Effector memory CD4-positive, alpha-beta T cell (primary cell): ENCODE measurements around the gene IRAK2.
"Not testable (repeated sequence)": the region's sequence is repeated elsewhere in the genome, so short reads cannot be mapped to it uniquely, and the experiment has no call there.

Source experiments
- DNase-seq, 3 donors: peaks; one replicate each; pipeline ENCODE4 v3.0.0-alpha.2; 2020
- H3K27ac ChIP-seq: 2 replicates; pipeline ENCODE4 v1.7.0; 2013; ENCODE audit warnings: mild to moderate bottlenecking, low read length, moderate library complexity; ENCODE audit not compliant: insufficient read depth, poor library complexity, severe bottlenecking
- H3K27me3 ChIP-seq: replicated peaks from 2 replicates; pipeline ENCODE4 v1.7.0; 2013; ENCODE audit warnings: mild to moderate bottlenecking, low read length; ENCODE audit not compliant: insufficient read depth, control insufficient read depth, poor library complexity, severe bottlenecking
- H3K36me3 ChIP-seq: 2 replicates; pipeline ENCODE4 v1.7.0; 2013; ENCODE audit warnings: mild to moderate bottlenecking, low read length, moderate library complexity; ENCODE audit not compliant: control insufficient read depth, insufficient read depth
- H3K4me1 ChIP-seq: 2 replicates; pipeline ENCODE4 v1.7.0; 2013; ENCODE audit warnings: low read length, mild to moderate bottlenecking; ENCODE audit not compliant: control insufficient read depth, insufficient read depth, poor library complexity, severe bottlenecking
- H3K4me3 ChIP-seq: 2 replicates; pipeline ENCODE4 v1.7.0; 2013; ENCODE audit warnings: low read length, low read depth, mild to moderate bottlenecking; ENCODE audit not compliant: insufficient read depth, poor library complexity, severe bottlenecking
- H3K9me3 ChIP-seq: 2 replicates; pipeline ENCODE4 v1.7.0; 2013; ENCODE audit warnings: mild to moderate bottlenecking, low read length, moderate library complexity; ENCODE audit not compliant: control insufficient read depth

Gene IRAK2

DNA sequence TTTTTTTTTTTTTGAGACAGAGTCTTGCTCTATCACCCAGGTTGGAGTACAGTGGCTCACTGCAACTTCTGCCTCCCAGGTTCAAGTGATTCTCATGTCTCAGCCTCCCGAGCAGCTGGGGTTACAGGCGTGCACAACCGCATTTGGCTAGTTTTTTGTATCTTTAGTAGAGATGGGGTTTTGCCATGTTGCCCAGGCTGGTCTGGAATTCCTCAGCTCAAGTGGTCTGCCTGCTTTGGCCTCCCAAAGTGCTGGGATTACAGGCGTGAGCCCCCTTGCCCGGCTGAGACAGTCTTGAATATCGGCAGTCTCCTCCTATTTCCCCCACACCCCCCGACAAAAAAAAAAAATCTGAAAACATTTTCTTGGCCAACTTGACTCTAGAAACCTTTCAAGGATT lies 102.2 kb downstream of the IRAK2 start:
- H3K9me3 ChIP-seq, H3K27me3 ChIP-seq, H3K27ac ChIP-seq, H3K4me3 ChIP-seq, DNase-seq: not testable (repeated sequence)
- peaks cover 12% of the 10 kb centered on the region for H3K4me1 ChIP-seq
- peaks cover 39% of the 10 kb centered on the region for H3K36me3 ChIP-seq

DNA sequence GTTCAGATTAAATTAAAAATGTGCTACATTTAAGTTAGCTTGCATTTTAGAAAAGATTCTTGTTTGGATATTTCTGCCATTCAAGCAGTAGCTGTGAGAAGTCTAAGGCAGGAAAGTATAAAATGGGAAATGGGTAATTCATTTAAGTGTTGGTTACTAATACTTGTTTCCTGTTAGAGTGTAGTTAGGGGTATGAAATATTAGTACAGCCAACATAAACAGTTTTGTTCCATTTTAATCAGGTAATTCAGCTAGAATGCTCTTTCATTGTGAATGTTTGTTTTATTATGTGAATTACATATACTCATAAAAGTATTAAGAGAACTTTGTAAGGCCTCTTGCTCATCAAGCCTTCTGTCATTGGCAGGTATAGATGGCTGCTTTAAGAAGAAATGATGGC lies 103.4 kb downstream of the IRAK2 start:
- peaks cover 15% of the 10 kb centered on the region for H3K4me1 ChIP-seq
- H3K36me3 ChIP-seq: peaks cover 47% of the 10 kb centered on the region
- H3K27ac ChIP-seq: no peak overlapping the region
- no peak for DNase-seq
- no peaks in the 10 kb centered on the region for H3K27me3 ChIP-seq
- no peak overlapping the region for H3K4me3 ChIP-seq
- H3K9me3 ChIP-seq: no peaks in the 10 kb centered on the region

DNA sequence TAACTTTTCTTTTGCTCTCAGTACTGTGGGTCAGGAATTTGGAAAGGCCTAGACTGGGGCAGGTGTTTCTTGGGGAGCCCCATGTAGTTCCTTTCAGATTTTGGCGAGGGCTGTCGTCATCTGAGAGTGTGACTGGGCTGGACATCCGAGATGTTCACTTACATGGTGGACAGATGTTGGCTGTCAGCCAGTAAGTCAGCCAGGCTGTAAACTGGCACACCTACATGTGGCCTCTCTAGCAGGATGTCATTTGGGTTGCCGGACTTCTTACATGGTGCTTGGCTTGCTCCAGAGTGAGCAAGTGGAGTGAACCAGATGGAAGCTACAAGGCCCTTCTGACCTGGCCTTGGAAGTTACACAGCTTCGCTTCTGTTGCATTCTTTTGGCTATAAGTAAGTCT lies 104.2 kb downstream of the IRAK2 start:
- Histone ChIP-seq H3K9me3 (no peaks in the 10 kb centered on the region), H3K4me1 (peaks cover 23% of the 10 kb centered on the region), H3K27me3 (no peaks in the 10 kb centered on the region), H3K27ac (no peak overlapping the region), H3K36me3 (peaks cover 49% of the 10 kb centered on the region), H3K4me3 (no peak overlapping the region)
- DNase-seq: no peak

DNA sequence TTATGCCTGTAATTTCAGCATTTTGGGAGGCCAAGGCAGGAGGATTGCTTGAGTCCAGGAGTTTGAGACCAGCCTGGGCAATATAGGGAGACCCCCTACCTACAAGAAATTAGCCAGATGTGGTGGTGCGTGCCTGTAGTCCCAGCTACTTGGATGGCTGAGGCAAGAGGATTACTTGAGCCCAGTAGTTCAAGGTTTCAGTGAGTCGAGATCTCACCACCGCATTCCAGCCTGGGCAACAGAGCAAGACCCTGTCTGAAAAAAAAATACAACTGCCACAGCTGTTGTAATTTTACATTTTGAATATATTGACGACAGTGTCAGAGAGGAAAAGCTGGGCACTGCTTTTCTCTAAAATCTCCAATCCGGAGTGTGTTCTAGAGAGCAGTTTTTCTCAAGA lies 104.7 kb downstream of the IRAK2 start:
- no peak for DNase-seq
- H3K4me1 ChIP-seq: peaks cover 18% of the 10 kb centered on the region
- H3K9me3 ChIP-seq: no peaks in the 10 kb centered on the region
- peaks cover 49% of the 10 kb centered on the region for H3K36me3 ChIP-seq
- H3K27me3 ChIP-seq: no peaks in the 10 kb centered on the region
- H3K4me3 ChIP-seq: no peak overlapping the region
- H3K27ac ChIP-seq: no peak overlapping the region

DNA sequence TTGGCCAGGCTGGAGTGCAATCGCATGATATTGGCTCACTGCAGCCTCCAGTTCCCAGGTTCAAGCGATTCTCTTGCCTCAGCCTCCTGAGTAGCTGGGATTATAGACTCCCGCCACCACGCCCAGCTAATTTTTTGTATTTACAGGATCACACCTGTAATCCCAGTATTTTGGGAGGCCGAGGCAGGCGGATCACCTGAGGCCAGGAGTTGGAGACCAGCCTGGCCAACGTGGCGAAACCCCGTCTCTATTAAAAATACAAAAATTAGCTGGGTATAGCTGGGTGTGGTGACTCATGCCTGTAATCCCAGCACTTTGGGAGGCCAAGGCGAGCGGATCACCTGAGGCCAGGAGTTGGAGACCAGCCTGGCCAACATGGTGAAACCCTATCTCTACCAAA lies 107.8 kb downstream of the IRAK2 start:
- not testable (repeated sequence) for DNase-seq, H3K27me3 ChIP-seq, H3K27ac ChIP-seq, H3K4me3 ChIP-seq, H3K9me3 ChIP-seq
- Histone ChIP-seq H3K4me1 (peaks cover 16% of the 10 kb centered on the region), H3K36me3 (peaks cover 68% of the 10 kb centered on the region)

DNA sequence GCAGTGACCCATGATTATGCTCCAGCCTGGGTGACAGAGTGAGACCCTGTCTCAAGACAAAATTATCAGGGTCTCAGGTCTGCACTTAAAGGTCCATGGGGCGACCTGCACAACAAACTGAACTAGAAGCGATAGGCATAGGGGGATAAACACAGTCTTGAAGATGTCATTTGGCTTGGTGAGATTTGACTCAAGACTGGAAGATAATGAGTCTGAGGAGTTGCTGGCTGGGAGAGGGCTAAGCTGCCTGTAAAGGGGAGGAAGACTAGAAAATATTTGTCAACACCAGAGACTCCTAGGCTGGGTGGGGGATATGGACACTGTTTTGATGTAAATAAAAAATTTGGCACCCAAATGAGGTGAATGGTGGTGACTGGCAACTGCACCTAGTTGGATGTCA lies 108.3 kb downstream of the IRAK2 start:
- Histone ChIP-seq H3K27me3 (no peaks in the 10 kb centered on the region), H3K4me3 (no peak overlapping the region), H3K27ac (no peak overlapping the region), H3K4me1 (peaks cover 16% of the 10 kb centered on the region), H3K9me3 (no peaks in the 10 kb centered on the region), H3K36me3 (peaks cover 67% of the 10 kb centered on the region)
- DNase-seq: no peak

DNA sequence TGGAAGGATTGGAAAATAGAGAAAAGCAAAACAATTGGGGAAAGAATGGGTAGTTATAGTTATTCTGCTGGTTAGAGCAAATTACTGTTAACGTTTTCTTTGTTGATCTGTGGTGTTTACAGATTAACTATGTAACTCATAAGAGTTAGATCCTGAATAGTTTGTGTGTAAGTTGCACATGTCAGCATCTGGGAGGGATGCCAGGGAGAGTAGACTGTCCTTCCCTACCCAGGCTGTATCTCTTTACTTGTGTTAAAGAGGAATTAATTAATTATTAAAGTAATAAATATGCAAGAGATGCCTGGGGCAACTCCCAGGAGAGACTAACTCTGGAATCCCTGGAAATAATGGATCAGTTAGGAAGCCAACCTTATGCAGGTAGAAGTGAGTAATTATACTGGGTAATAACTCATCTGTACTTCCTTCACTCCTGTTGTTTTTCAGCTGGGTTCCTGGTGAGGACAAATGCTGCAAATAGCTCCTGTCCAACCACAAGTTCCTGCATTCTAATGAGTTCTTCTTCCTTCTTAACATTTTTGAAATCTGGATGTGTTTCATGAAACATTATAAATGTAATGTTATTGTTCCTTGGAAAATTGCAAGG lies 109.1 kb downstream of the IRAK2 start:
- no peak for DNase-seq
- Histone ChIP-seq H3K36me3 (peaks cover 68% of the 10 kb centered on the region), H3K4me3 (no peak overlapping the region), H3K9me3 (no peaks in the 10 kb centered on the region), H3K4me1 (peaks cover 16% of the 10 kb centered on the region), H3K27ac (no peak overlapping the region), H3K27me3 (no peaks in the 10 kb centered on the region)

DNA sequence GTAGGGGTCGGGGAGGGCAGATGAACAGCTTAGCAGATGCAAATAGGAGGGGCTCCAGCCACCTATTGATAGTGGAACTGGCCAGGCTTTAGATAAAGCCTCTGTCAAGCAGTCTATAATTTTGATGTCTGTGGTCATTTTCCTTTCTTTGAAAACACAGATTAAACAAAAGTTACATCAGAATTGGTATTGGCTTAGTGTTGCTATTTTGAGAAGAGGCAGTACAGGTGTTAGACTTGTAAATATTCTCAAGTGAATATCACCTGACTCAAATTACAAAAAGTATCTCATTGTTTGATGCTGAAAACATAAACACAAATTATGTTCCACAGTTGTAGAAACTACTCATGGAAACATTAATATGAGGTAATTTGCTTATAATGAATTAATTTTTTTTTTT lies 109.9 kb downstream of the IRAK2 start:
- no peak for DNase-seq
- Histone ChIP-seq H3K27ac (no peak overlapping the region), H3K36me3 (peaks cover 72% of the 10 kb centered on the region), H3K4me1 (peaks cover 16% of the 10 kb centered on the region), H3K27me3 (no peaks in the 10 kb centered on the region), H3K9me3 (no peaks in the 10 kb centered on the region), H3K4me3 (no peak overlapping the region)

DNA sequence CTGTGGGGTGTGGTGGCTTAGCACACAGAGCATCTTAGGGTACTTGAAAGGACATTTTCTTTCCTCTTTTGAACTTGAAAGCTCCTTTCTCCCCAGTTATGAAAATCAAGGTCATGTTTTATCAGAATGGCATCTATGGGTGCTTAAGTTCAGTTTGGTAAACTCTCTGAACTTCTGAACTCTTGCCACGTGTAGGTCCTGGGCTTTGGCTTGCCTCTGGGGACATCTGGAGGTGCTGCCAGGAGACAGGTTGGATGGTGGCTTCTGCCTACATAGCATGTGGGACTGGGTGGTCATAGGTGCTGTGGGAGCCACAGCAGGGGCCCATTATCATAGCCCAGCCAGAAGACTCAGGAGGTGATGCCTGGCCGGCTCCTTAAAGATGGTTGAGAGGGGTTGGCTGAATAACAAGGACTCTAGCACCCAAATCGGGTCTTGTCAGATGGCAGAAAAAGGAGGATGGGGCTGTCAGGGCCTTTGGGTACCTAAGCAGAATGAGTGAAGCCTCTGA lies 112.5 kb downstream of the IRAK2 start:
- Histone ChIP-seq H3K36me3 (peaks cover 71% of the 10 kb centered on the region), H3K4me1 (peaks cover 16% of the 10 kb centered on the region), H3K4me3 (no peak overlapping the region), H3K27me3 (no peaks in the 10 kb centered on the region), H3K9me3 (no peaks in the 10 kb centered on the region), H3K27ac (no peak overlapping the region)
- no peak for DNase-seq

DNA sequence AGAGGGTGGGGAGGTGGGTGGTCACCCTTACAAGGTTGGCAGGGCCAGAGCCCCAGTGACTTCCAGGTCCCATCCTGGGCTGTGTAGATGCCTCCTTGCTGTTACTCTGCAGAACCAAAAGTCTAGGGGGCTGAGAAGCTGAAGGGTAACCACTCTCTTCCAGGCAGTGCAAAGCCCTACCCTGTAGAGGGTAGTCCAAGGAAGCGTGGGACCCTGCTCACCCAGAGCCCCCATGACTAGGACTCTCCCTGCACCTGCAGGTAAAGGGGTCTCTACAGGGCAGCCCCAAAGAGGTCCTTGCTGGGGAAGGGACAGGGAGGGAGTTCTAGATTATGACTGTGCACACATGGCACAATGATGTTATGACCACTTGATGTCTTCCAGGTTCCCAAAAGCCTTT lies 113.8 kb downstream of the IRAK2 start:
- peaks cover 11% of the 10 kb centered on the region for H3K4me1 ChIP-seq
- peaks cover 72% of the 10 kb centered on the region for H3K36me3 ChIP-seq
- no peaks in the 10 kb centered on the region for H3K27me3 ChIP-seq
- no peaks in the 10 kb centered on the region for H3K9me3 ChIP-seq
- H3K4me3 ChIP-seq: no peak overlapping the region
- no peak for DNase-seq
- H3K27ac ChIP-seq: peak overlapping the region; percentile 16
